Right lobe of liver (tissue), 4 donors: Measurements from ENCODE around the gene LRRC2.

Experiments
- CTCF ChIP-seq, 4 donors: fragments of 200-600 bp in 3 of 4; fragments of 450-650 bp in 1 of 4; IDR thresholded peaks; one replicate each; pipeline versions ENCODE4 v1.5.1 to v1.8.0; 2016 to 2022; ENCODE audit warnings: antibody characterized with exemption in 4 of 4, mild to moderate bottlenecking in 2 of 4
- POLR2A ChIP-seq: fragments of 450-650 bp; IDR thresholded peaks from one replicate; pipeline ENCODE4 v1.6.1; 2017; ENCODE audit warnings: antibody characterized with exemption, mild to moderate bottlenecking
- donor health status: DM: no; HTN: no; CAD: no.
- donor health status: DM: no; HTN: no; CAD: no.
- donor health status: DM: no; HTN: yes; CAD: no.

GRCh38 chr3:46542801-46543201, 23.3 kb downstream of the LRRC2 start:
- TF ChIP-seq CTCF (IDR thresholded peaks at IDR 0.05) (no peak), POLR2A (no peak)
